DMS153 (cell line): ENCODE data around the gene ARSB.
"Not testable (repeated sequence)": the region's sequence is repeated elsewhere in the genome, so short reads cannot be mapped to it uniquely, and the experiment has no call there.

Source experiments
- DNase-seq: peaks from one replicate; lab custom pipeline; 2025; lab: John Stamatoyannopoulos, UW

The ARSB gene

GRCh38 chr5:78750281-78750680 is 234.8 kb downstream of the ARSB start:
- DNase-seq: no peak

DNA sequence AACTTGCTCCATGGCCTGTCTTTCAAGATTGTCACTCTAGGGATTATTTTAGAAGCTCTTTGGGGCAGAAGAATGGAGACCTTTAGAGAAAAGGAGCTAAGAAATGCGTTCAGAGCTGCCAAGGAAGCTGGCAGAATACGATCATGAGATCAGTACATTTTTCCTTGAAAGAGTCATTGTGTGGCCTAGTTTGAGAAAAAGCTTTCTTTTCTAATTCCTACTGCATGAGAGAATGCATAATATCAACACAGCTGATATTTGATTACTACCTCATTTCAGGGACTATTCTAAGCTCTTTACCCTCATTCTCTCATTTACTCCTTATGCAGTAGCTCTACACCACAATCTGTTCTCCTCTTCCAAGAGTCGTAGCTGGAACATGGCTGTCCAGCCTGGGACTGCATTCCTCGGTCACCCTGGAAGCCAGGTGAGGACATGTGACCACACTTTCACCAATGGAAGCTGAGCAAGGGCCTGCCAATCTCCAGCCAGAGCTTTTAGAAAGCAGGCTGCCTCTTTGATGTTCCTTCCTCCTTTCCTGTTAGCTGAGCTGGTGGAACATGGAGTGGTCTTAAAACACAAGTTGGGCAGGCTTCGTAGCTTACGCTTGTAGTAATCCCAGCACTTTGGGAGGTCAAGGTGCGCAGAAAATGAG is 237.3 kb downstream of the ARSB start:
- DNase-seq: no peak

DNA sequence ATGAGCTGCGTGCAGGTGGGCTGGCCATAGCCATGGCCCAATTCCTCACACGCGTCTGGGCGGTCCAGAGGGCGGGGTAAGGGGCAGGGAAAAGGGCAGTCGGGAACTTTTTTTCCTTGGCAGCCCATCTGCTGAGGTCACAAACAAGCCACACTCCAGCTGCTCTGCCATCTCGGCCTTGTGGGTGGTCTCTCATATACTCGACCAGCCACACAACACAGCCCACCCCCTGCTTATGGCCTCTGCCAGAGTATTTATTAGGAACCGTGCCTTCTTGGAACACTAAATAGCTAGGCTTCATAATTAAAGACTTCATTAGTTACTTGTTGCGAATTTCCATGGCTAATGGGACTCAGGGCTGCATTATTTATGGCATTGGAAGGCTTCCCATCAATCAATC is 238.1 kb downstream of the ARSB start:
- no peak for DNase-seq

DNA sequence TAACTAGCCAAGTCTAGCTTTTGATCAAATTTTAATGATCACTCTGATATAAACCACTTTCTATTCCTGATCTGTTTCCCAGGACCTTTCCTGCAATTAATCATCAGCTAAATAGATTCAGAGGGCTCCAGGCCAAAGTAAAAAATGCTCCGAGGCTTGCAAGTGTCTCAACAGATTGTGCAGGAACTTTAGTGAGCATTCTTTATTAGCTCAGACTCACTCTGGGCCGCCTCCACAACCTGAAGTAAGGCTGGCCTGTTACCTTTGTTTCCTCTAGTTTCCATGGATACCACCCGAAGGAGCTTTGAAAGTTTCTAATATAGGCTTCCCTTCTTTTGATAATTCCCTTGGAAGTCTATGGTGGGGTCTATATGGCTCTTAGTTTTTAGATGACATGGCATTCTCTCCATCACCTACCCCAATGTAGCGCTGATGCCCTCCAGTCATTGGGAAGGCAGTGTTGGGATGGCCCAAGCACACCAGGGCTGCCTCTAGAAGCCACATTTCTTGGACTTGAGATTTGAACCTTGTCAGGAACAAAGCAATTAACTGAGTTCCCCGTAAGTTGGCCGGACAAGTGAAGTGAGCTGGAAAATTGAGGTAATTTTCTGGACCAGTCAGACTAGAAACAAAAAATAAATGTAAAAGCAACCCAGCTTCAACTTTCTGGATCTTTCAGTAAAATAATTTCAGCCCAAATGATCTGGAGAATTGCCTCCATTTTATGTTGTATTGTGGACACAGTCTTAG is 238.9 kb downstream of the ARSB start:
- DNase-seq: no peak

GRCh38 chr5:78744951-78745534 is 240.1 kb downstream of the ARSB start:
- DNase-seq: no peak

- DNase-seq: no peak
These were observed 244.1 kb downstream of the ARSB start for GRCh38 chr5:78741019-78741418.

DNA sequence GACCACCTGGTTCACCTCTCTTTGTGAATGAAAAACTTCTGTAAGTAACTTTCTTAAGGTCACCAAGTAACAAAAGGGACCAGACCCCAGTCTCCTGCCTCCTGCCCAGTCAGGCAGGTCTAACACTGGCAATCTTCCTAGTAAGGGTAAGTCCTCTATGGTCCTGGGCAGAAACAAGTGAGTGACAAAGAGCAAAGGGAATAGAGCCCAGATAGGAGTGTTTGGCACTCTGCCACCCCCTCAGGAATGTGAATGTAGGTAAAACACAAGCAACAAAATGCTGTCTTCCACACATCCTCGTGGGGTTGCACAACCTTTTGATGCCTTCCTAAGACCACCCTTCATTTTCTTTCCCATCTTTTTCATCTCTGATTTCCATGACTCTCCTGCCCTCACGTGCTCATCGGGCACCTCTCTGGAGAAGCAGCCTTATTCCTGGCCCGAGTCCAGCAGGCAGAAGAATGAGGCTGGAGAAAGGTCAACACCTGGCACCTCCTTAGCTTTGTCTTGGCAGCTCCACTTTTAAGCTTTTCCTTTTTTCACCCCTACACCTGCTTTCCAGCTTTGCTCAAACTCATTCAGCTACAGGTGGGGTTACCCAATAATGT is 246.3 kb downstream of the ARSB start:
- no peak for DNase-seq

- DNase-seq: no peak
These were observed 247.0 kb downstream of the ARSB start for GRCh38 chr5:78738104-78738503.

GRCh38 chr5:78735834-78736463 is 249.2 kb downstream of the ARSB start:
- DNase-seq: no peak

- no peak for DNase-seq
These were observed 250.2 kb downstream of the ARSB start for GRCh38 chr5:78734950-78735349.

GRCh38 chr5:78734094-78734845 is 250.8 kb downstream of the ARSB start:
- DNase-seq: no peak

DNA sequence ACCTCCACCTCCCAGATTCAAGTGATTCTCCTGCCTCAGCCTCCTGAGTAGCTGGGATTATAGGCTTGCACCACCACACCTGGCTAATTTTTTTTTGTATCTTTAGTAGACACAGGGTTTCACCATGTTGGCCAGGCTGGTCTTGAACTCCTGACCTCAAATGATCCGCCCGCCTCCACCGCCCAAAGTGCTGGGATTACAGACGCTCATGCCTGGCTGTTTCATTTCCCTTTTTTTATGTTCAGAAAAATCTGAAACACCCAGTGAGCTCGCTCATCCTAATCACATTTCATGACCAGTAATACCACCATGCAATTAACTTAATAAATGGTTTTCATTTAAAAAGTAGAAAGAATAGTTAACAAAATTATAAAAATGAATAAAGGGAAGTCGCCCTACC is 252.4 kb downstream of the ARSB start:
- not testable (repeated sequence) for DNase-seq

DNA sequence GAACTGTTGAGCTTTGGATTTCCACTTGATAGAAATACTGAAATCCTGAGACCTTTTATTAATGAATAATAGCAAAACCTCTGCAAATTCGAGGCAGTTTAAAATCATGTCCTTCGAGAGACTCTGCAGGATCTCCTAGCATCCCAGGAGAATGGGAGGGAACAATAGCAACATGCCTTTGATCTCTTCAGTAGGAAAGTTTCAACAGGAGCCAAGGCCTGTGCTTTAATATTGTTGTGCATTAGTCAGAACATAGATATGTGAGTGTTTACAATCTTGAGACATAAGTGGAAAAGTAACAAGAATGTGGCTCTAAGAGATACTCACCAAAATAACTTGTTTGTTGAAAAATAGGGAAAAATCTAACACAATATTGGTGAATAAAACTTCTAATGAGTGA is 253.2 kb downstream of the ARSB start:
- DNase-seq: no peak

GRCh38 chr5:78730300-78731094 is 254.6 kb downstream of the ARSB start:
- no peak for DNase-seq

DNA sequence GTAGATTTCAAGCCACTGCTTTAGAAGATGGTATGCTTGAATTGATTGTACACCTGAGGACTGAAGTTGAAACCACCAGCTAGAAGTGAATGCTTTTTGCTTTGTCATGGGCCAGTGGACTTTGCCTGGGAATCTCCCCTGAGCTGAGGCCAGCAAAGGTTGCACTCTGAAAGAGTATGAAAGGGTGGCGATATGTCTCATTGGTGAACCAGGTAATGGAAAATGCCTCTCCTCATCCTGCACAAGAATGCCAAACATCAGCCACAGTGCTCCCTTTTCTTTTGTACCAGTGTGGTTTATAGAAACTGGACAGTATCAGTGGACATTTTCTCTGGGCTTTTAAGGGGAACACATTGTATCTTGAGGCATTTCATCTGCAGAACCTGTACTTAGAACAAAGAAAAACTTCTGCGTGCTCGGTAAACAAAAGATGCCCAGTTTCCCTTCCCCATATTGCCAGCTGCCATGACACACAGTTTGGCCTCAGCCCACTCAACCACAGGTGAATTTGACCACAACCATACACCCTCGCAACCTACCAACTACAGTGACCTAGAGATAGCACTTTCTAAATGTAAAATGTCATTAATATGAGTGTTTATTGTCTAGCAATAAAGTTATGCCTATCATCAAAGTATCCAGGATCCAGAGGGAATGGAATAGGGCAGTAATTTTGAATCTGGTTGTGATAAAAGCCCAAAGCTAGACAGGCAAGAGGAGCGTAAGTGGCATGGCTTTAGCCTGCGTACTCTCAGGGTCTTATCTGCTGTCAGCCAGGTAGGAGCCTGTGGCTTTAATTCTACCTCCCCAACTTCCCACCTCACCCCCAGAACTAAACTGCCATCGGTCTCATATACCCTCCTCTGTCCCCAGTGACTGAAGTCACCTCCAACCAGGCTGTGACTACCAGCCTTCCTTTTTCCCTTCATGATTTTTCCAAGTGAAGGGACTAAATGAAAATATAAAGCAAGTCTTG is 257.0 kb downstream of the ARSB start:
- DNase-seq: no peak
